Femur (tissue), 1 donor: Measurements from ENCODE around the gene PACSIN2.

Source experiments
- DNase-seq: peaks from one replicate; pipeline ENCODE4 v3.0.0-alpha.2; 2017

PACSIN2 gene

GRCh38 chr22:42901790-42902508 is 113.0 kb downstream of the PACSIN2 start:
- peak; percentile 56 for DNase-seq

- DNase-seq, result no peak
Observed at GRCh38 chr22:42897960-42898359, 117.0 kb downstream of the PACSIN2 start.

- no peak for DNase-seq
Observed at GRCh38 chr22:42895541-42895981, 119.4 kb downstream of the PACSIN2 start.

- DNase-seq, result no peak
Observed at GRCh38 chr22:42895087-42895486, 119.9 kb downstream of the PACSIN2 start.

- DNase-seq, result no peak
Observed at GRCh38 chr22:42893371-42894150, 121.4 kb downstream of the PACSIN2 start.

DNA sequence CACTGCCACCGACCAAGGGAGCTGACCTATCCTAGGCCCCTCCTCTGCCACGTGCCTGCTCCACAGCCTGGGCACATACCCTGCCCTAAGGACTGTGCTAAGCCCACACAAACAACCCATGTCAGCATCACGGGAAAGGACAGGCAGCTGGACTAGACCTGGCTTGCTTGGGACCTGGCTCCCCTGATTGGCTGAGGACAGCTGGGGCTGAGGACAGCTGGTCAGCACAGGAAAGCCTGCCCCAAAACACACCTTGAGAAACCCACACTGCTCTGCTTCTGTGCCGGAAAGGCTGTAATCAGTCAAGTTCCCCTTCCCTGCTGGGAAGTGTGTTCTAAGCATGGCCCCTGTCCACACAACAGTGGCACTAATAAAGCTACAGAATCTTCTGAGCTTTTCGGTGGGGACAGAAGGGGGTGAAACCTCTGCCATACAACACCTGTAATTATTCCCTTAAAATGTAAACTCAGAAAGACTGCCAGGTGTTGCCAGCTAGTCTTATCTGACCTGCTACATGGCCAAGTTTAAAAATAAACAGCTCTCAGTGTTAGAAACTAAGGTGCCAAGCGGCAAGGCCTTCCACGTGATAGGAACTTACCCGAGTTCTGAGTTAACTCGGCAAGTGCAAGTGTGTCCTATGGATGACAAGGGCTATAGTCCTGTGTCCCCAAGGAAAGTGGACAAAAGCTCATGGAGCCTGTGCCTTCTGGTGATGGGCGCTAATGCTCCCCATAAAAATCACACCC is 122.2 kb downstream of the PACSIN2 start:
- no peak for DNase-seq

DNA sequence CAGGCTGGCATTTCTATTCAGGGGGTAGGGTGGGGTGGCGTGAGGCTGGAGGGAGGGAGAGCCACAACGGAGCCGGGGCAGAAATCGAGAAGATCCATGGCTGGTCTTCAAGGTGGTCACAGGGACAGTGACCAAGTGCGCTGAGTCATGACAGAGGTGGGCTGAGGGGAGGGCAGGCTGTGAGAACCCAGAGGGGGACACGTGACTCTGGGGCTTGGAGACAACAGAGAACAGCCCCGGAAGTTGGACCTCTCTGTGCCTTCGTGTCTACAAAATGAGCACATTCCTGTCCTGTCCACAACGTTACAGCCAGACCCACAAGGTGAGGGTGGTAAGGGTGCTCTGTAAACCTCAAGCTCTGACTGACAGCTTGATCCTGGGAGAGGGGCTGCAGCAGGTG is 122.8 kb downstream of the PACSIN2 start:
- DNase-seq, result no peak

DNA sequence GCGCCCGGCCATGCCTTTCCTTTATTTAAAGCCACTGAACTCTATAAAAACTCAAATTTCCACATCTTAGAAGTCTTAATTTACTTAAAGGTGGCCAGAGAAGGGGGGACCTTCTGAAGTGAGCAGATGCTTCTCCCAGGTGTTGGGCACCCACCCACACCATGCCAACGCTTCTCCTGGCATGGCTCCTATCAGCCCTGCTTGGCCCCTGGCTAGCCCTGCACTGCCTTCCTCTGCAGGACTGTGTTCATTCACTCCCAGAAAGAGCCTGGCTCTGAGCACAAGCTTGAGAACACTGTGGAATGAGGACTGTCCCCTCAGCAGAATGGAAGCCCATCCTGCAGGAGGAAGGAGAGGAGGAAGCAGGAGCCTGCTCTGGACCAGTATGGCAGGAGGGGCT is 123.3 kb downstream of the PACSIN2 start:
- no peak for DNase-seq

DNA sequence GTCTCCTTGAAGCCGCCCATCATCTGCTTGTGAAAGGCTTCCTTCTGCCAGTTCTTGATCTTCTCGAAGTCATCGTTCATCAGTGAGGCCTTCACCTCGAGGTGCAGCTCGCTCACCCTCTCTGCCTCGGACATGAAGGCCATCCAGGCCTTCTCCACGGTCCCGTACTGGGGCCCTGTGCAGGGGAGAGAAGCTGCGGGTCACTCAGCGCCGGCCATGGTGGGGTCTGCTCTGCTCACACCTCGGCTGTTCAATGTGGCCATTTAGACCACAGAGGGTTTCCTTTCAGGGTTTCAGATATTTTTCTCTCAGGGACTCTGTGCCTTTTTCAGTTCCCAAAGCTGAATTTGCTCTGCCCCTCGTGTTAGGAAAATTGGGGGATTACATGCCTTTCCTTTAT is 123.9 kb downstream of the PACSIN2 start:
- DNase-seq, result no peak

GRCh38 chr22:42889304-42889703 is 125.6 kb downstream of the PACSIN2 start:
- DNase-seq, result no peak

DNA sequence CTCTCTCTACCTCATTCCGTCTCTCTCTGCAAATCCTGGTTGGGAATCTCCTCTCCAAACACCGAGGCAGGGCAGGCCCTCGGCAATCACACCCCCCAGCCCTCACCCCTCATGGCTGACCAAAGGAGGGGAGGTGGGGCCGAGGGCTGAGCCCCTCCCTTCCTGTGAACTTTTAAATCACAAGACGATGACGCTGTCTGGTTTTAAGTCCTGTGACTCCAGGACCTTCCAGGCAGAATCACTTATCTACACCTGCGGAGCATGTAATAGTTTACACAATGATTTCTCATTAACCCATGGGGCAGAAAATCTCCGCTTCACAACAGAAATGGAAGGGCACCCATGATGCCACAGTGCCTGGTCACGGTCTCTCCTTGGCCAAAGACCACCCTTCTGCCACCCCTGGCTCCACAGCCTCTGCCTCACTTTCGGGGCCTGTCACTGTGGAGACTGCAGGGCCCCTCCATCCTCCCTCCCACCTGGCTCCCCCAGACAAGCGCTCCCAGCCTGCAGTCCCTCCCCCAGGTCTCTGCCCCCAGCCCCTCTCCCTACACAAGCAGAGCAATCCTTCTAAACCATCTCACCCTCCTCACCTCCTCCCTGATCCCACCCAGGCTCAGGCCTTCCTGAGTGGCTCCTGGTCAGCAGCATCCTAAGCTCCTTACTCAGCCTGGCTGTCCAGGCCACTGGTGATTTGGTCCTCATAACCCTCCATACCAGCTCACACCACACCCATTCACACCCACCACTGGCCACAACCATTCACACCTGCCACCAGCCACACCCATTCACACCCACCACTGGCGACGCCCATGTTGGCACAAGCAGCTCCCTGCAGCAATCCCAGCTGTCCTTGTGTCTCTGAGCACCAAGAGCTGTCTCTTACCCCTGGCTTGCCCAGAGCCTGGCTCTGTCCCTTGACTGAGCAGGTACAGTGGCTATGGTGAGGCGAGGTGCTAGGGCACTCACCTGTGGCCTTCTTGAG is 127.1 kb downstream of the PACSIN2 start:
- DNase-seq, result no peak

DNA sequence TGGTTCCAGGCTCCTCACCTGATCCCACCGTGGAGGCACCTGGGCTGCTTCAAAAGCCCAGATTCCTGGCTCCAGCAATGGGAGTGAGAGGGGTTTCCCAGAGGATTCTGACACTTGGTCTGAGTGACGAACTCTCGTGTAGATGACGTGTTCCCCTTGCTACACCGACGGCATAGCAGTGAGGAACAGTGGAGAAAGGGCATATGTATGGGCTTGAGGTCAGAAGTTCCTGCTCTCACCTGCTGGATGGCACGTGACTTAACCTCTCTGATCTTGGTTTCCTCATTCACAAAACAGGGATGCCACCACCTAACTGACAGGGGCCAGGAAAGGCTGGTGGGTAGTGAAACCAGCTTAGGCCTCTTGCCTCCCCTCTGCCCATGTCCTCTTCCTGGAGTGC is 127.8 kb downstream of the PACSIN2 start:
- DNase-seq, result no peak

- no peak for DNase-seq
Observed at GRCh38 chr22:42885446-42885845, 129.5 kb downstream of the PACSIN2 start.

DNA sequence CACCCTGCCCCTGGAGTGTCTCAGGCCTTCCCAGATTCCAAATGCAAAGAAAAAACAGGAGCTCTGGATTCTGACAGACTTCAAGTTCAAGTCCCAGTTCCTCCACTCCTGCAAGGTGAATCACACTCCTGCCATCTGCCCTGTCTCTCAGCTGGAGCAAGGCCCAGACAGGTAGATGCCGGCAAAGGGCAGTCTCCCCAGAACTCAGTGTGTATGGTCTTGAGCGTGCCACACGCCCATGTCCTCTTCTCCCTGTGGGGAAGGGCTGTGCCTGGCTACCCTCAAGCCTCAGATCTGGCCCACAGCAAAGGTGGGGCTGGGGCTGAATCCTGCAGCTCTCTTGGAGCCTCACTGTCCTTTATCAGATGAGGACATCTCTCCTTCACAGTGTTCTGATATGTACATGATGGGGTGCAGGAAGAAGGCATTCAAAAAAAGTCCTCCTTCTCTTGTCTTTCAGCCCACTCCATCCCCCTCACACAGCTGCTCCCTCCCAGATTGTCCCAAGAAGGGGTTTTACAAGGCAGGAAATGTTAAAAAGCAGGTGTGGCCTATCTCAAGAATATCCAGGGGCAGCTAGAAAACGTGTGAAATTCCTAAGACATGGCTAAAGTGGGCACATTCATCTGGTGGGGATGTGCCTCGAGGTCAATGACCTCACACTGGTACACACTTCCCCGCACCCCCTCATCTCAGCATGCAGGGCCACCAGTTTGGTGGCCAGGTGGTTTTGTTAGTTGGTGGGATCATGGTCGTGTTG is 130.2 kb downstream of the PACSIN2 start:
- no peak for DNase-seq

DNA sequence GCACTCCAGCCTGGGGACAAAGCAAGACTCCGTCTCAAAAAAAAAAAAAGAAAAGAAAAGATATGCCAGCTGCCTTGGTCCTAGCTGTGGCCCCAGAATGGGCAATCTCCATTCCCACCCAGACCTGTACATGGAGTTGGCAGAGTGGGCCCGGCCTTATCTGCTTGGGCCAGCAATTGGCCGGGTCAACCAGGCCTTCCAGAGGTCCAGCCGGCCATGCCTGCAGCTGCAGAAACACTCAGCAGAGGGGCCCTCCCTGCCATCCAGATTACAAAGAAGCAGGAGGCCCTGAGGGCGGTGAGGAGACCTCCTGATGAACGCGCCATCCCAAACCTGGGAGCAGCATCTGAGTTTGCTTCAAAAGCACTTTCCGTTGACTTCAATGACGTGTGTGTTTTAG is 131.0 kb downstream of the PACSIN2 start:
- DNase-seq, result no peak

DNA sequence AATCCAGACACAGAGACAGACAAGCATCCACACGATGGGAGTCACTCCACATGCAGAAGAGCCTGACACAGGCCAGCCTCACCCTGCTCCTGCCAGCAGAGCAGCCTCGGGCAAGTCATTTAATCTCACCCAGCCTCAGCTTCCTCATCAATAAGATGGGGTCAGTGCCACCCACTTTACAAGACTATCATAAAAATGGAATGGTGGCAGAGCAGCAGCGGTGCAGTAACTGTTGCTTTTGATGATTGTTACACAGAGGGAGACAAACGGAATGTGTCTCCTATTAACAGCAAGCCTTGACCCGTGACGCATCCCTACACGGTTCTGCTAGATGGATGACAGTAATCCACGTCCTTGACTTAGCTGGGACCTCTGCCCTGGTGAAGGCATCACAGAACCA is 131.8 kb downstream of the PACSIN2 start:
- no peak for DNase-seq

DNA sequence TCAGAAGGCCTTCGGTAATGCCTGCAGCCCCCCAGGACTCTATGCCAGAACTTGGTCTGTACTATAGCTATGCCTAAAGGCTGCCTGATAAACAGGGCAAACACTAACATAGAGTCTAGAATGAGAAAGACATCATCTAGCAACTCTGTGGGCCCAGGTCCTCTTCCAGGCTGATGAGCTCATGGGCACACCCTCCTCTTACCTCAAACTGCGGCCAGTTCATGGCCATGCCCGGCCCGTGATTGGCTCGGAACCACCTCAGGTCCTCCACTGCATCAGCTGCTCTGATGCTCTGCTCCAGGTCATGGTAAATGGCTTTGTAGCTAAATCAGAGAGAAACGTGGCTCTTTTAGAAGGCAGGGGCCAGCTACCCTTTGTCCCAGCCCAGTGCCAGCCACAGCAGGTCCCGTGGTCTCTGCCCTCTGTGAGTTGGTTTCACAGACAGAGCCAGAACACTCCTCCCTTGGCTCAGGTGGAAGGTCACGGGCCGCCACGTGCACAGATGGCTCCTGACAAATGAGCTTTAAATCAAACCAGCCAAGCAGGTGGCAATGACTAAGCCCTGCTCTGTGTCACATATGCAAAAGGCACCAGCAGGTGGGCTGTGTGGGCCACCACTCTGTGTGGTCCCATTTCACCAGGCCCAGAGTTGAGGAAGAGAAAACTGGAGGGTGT is 132.8 kb downstream of the PACSIN2 start:
- no peak for DNase-seq

DNA sequence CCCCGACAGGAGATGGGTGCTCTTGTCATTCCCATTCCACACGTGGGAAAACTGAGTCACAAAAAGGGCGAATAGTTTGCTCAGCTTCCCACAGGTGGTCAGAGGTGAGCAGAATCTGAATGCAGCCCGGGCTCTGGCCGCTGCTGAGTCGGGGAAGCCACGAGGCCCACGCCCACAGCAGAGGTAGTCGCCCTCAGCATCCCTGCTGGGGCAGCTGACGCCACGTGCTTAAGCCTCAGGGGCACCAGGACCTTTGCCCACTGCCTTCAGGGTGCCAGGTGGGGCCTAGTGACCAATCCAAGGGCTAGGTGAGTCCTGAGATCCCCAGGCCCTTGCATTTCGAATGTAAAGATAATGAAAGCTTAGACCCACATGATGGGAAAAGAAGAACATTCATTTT is 133.7 kb downstream of the PACSIN2 start:
- no peak for DNase-seq

DNA sequence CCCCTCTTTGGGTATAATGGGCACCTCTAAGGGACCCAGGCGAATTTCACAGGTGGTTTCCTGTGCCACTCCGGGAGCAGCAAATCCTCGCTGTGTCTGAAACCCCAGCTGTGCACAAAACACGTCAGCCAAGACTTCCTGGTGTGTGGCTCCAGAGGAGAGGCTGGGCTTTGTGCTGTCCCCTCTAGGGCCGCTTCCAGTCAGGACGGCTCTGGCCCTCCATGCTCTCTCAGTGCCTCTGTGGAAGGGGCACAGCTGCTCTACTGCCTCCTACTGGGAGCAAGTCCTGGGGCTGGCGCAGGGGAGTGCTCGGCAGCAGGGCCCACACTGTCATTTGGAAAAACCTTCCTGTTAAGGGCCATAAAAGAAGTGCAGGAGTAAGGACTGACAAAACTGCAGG is 134.1 kb downstream of the PACSIN2 start:
- DNase-seq, result no peak

- no peak for DNase-seq
Observed at GRCh38 chr22:42879371-42880021, 135.5 kb downstream of the PACSIN2 start.
